T-helper 2 cell (primary cell): ENCODE results near the gene ALOX5.
"Not testable (repeated sequence)": the region's sequence is repeated elsewhere in the genome, so short reads cannot be mapped to it uniquely, and the experiment has no call there.

Source experiments
- DNase-seq, 5 experiments: peaks; one replicate each; pipeline versions ENCODE4 v3.0.0 to v3.0.0-alpha.2; 2012 to 2022

Gene ALOX5

DNA sequence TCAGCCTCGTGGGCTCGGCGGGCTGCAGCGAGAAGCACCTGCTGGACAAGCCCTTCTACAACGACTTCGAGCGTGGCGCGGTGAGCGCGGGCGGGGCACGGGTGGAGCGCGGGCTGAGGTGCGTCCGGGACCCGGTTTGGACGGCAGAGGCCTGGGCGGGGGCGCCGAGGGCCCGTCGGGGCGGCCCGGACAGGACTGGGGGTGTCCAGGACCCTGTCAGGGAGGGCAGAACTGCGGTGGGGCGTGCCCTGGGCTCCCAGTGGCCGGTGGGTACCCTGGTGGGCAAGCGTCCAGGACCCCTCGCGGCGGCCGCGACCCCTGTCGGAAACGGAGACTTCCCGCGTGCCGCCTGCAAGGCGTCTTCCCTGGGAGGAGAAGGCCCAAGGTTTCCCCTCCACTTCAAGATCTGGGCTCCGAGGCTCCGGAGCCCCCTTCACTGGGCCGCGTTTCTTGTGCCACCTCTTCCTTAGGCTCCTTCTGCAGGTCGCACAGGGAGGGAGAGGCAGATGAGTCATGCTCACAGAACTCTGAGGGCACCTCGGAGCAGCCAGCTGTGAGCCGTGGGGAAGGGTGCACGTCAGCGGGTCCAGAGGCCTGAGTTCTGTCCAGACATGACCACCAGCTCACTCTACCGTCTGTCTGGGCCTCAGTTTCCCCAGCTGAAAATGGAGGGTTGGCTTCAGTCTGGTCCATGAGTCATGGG is 485 bp downstream of the ALOX5 start:
- DNase-seq: peak in 1 of 5 experiments; percentile 14

GRCh38 chr10:45375101-45375500 is 1.1 kb downstream of the ALOX5 start:
- DNase-seq: no peak

DNA sequence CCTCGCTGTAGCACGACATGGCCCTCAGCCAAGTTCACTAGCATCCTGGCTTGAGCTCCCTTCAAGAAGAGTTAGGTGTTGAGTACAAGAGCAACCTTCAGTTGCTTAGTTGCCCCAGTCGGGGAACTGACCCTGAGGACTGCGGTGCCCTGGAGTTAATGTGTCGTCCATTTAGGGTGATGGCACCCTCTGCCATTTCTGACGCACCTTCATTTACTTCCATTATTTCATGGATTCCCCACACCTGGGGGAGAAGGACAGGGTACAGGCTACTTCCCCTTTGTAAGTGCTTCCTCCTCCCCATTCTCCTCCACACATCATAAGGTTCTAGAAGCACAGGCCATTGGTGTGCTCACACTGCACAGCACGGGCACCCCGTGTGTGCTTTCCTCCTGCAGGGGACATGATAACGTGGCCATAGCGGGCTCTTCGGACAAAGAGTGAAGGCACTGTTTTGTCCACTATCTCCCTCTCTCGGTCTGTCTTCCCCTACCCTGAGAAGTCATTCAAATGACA is 1.8 kb downstream of the ALOX5 start:
- no peak for DNase-seq

- DNase-seq: no peak
These were observed 2.4 kb downstream of the ALOX5 start for GRCh38 chr10:45376371-45376801.

GRCh38 chr10:45377321-45377720 is 3.3 kb downstream of the ALOX5 start:
- DNase-seq: no peak

DNA sequence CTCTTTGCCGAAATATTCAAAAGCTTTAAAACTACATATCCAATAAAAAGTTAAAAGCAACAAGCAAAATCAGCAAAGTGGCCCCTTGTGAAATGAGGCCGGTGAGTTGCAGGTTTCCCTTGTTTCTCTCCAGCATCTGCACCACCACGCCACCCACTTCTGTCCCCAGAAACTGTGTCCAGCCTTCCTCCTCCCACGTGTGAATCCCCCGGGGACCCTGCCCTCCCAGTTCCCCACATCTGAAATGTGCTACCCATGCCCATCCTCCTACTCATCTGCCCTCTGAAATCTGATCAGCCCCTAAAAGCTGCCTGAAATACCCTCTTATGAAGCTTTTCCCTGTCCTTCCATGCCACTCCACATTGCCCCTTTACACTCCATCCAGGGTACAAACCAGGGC is 3.8 kb downstream of the ALOX5 start:
- no peak for DNase-seq

DNA sequence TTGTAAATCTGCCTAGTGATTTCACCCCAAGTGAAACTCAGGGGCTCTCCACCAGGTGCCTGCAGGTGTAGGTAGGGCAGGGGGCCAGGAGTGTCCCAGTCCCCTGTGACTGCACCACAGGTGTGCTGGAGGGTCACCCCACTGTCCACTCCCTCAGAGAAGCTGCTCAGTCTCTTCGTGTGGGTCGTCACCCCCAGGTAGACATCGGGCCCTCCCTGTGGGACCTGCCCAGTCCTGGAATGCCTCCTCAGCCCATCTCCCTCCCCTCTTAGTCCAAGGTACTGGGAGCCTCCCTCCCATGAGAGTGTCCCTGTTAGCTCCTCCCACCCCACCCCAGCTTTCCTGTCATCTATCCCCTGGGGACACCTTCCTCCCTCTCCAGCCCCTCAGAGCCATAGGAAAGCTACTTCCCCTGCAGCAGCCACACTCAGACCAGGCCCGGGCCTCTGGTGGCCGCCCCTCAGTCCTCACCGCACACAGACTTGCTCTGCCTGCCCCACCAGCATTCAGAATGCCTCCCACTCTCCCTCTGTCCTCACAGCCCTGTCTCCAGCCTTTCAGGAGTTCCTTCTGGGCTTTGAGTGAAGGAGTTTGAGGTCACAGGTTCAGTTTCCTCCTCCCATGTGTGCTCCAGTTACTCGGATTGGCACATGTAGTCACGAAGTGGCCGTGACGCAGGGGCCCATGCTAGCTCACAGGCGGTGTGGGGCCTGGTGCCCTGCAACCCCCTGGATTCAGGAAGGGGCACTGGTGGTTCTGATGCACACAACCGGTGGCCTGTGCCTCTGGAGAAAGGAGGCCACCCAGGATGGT is 5.1 kb downstream of the ALOX5 start:
- no peak for DNase-seq

GRCh38 chr10:45379891-45380540 is 6.0 kb downstream of the ALOX5 start:
- DNase-seq: no peak

DNA sequence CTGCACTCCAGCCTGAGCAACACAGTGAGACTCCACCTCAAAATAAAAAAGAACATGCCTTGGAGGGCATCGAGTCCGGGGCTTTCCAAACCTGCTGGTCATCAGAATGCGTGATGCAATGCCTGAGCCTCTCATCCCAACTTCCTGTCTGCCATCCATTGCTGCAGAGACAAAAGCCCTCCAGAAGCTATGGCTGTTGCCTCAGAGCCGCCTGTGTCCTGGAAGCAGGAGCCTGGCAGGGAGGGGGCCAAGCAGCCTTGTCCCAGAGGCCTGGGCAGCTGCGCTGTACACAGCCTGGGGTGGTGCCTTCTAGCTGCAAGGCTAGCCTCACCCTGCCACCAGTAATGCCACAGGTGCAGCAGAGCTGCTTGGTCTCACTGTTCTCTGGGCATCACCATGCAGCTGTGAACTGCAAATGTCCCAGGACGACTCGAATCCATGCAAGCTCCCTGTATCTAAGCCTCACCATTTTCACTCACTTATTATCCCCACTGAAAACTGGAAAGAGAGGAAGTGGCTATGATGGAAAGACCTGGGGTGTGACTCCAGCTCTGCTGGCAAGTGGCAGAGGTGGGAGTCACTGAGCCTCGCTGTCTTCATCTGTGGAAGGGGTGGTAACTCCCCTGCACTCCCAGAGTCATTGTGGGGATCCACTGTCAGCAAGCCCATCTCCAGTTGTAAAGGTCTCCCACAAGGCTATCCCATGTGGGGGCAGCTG is 7.0 kb downstream of the ALOX5 start:
- no peak for DNase-seq

DNA sequence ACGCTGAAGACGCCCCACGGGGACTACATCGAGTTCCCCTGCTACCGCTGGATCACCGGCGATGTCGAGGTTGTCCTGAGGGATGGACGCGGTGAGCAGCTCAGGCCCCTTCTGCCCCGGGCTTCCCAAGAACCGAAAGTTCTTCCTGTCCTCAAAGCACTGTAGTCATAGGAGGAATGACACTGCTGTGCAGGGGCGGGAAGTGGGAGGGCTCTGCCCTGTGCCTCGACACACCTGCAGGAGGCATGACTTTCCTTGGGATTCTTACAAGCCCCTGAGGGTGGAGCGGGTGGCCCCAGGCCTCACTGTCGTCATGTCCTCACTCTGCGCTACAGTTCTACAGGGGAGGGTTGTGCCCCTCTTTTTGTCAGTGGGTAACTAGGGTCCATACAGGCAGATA is 8.6 kb downstream of the ALOX5 start:
- no peak for DNase-seq

GRCh38 chr10:45383682-45384330 is 9.8 kb downstream of the ALOX5 start:
- no peak for DNase-seq

- DNase-seq: no peak
These were observed 12.6 kb downstream of the ALOX5 start for GRCh38 chr10:45386657-45387056.

DNA sequence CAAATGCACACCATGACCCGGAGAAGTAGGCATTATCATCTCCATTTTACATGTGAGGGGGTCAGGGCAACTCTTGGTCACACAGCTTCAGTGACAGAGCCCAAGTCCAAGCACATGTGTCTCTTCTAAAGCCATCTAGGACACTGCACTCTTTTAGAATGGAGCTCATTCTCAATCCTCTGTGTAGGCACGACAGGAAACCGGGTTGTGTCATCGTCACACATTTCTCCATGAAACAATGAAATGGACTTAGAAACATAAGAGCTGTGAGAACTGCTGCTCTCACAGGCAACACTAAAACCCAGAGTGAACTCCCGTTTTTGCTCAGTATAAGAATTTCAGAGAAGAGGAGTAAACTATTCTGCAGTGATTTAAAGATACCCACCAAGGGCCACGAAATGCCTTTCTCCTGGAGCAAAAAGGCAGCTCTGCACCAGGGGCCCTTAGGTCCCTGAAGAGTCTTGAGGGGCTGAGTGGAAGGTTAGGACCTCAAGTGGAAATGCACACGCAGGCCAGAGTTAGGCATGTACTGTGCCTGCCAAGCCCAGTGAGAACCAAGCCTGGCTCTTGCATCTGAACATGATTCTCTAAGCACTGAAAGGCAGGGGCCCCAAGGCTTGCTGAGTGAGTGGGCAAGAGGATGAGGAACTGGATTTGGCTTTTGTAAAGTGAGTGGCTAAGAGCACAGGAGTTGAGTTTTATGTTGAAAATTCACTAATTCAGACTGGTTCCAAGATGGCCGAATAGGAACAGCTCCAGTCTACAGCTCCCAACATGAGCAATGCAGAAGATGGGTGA is 13.3 kb downstream of the ALOX5 start:
- DNase-seq: no peak

DNA sequence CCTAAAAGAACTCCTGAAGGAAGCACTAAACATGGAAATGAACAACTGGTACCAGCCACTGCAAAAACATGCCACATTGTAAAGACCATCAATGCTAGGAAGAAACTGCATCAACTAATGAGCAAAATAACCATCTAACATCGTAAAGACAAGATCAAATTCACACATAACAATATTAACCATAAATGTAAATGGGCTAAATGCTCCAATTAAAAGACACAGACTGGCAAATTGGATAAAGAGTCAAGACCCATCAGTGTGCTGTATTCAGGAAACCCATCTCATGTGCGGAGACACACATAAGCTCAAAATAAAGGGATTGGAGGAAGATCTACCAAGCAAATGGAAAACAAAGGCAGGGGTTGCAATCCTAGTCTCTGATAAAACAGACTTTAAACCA is 15.7 kb downstream of the ALOX5 start:
- DNase-seq: not testable (repeated sequence)

- not testable (repeated sequence) for DNase-seq
These were observed 17.6 kb downstream of the ALOX5 start for GRCh38 chr10:45391636-45392035.

GRCh38 chr10:45395554-45395953 is 21.5 kb downstream of the ALOX5 start:
- DNase-seq: no peak

- no peak for DNase-seq
These were observed 24.6 kb downstream of the ALOX5 start for GRCh38 chr10:45398595-45398994.

GRCh38 chr10:45399113-45399512 is 25.1 kb downstream of the ALOX5 start:
- DNase-seq: no peak

- DNase-seq: no peak
These were observed 29.1 kb downstream of the ALOX5 start for GRCh38 chr10:45403151-45403550.

DNA sequence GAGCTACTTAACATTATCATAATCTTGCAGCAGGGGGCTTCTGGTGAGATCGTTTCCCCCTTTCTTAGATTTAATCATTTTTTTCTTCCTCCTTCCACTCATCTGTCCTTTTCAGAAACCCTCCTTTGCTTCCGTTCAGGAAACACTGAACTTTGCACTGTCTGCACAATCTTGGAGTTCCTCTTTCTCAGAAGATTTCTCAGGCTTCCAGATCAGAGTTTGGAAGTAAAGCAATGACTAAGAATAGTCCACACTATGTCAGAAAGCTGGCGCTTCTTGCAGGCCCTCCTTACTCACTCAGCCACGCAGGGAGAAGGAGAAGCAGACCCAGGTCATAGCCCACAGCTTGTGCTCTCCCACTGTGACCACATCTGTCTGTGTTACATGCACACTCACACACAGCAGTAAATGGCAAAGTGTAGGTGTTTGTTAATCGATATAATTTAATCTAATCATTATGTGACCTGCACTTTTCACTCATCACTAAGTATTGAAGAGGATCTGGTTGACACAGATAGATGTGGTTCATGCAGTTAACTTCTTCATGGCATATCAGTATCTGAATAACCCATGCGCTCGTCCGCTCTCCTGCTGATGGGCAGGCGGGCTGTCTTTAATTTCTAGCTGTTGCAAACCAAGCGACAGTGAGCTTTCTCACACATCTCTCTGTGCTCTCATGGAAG is 30.2 kb downstream of the ALOX5 start:
- no peak for DNase-seq

DNA sequence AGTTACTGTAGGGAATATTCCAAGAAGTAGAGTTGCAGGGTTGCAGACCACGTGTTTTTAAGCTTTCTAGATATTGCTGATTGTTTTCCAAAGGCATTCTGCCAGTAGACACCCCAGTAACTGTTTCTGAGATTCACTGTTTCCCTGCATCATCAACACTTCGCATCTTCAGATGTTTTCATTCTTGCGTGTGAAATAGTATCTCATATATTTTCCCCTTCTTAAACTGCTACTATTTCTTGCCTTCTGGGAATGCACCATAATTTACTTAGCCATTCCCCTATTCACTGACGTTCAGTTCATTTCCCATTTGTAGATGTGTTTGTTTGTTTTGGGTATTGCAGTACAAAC is 30.7 kb downstream of the ALOX5 start:
- DNase-seq: no peak
